NB4 (cell line): ENCODE data around the gene TNPO2.

Source experiments
- DNase-seq: peaks from one replicate; pipeline ENCODE4 v3.0.0; 2010; ENCODE audit warnings: low read depth
- H3K4me3 ChIP-seq: one replicate; pipeline ENCODE4 v1.5.1; 2011; ENCODE audit warnings: mild to moderate bottlenecking, low read depth, low read length, moderate library complexity
- CTCF ChIP-seq: IDR thresholded peaks from one replicate; pipeline ENCODE4 v1.5.1; 2012; ENCODE audit warnings: low read depth, low read length
- MYC ChIP-seq: IDR thresholded peaks from 2 replicates; pipeline ENCODE4 v1.6.1; 2011; ENCODE audit warnings: low read depth, low read length
- POLR2A ChIP-seq: IDR thresholded peaks from 2 replicates; pipeline ENCODE4 v1.6.1; 2011; ENCODE audit warnings: mild to moderate bottlenecking; ENCODE audit not compliant: insufficient read length; ENCODE audit errors: extremely low read depth
- TF ChIP-seq, protein P1 (sequence below): IDR thresholded peaks from 2 replicates; pipeline ENCODE4 v1.6.1; 2011; ENCODE audit warnings: low read depth, low read length

Gene TNPO2

DNA sequence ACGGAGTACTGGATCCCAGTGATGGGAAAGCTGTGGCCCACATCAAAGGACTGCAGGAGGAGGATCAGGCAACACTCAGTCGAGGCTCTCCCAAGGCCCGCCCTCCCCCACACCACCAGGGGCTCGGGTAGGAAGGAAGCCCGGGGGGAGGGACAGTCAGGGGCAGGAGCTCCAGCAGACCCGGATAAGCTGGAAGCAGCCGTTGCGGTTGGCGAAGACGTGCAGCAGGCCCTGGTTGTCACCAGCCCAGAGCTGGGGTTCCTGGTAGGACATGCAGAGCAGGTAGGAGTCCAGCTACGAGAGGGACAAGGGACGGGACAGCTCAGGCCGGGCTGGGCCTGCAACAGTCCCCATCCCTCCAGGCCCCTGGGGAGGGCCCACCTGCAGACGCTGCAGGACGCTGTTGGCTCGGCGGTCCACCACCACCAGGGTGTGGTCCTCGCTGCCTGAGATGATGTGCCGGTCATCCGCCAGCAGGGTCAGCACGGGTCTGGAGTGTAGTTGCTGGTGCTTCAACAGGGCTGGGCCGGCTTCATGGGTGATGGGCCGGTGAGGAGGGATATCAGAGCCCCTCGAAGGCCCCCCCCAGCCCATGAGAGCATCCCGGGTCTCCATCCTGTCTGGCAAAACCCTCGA, 34.0 kb downstream of the TNPO2 start:
- TF ChIP-seq POLR2A (no peak), MYC (no peak), CTCF (no peak)
- TF ChIP-seq, protein P1, sequence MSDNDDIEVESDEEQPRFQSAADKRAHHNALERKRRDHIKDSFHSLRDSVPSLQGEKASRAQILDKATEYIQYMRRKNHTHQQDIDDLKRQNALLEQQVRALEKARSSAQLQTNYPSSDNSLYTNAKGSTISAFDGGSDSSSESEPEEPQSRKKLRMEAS = no peak
- no peak overlapping the region for H3K4me3 ChIP-seq
- DNase-seq = no peak

GRCh38 chr19:12689012-12689411, 34.7 kb downstream of the TNPO2 start:
- DNase-seq = no peak
- no peak for TF ChIP-seq POLR2A
- TF ChIP-seq CTCF = no peak
- no peak for TF ChIP-seq MYC
- TF ChIP-seq, protein P1 = no peak
- H3K4me3 ChIP-seq = no peak overlapping the region

DNA sequence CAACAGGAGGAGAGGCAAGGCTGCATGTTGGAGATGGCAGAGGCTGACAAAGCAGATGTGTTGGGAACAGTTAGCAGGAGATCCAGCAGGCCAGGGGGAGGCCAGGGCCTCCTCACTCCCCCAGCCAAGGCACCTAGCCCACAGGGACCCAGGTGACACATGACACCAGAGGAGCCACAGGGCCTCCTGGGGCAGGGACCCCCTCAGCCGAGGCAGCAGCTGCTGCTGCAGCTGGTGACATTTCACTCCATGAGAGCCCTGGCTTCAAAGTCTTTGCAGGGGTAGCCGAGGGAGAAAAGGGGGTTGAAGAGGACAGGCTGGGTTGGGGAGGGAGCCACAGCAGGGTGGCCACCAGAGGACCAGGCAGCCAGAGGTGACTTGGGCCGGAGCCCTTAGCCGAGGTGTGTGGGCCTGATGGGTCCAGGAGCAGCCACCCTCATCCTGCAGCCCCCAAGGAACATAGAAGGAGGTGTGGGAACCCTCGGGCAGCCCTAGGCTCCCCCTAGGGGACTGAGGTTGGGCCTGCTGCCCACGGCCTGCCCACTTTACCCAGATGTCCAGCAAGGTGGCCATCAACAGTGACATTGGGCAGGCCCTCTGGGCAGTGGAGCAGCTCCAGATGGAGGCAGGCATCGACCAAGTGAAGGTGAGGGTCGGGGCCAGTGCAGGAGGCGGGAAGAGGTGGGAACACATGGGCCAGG, 36.1 kb downstream of the TNPO2 start, which contains the start of gene GNG14:
TSS of gene GNG14 (plus strand) at position 503 of the 701 bp plus-strand sequence. CDS start at position 554, 51 bp downstream.
- TF ChIP-seq MYC (no peak), POLR2A (no peak), CTCF (no peak)
- TF ChIP-seq, protein P1 = no peak
- no peak within 1 kb of the TSS for H3K4me3 ChIP-seq
- DNase-seq = no peak

DNA sequence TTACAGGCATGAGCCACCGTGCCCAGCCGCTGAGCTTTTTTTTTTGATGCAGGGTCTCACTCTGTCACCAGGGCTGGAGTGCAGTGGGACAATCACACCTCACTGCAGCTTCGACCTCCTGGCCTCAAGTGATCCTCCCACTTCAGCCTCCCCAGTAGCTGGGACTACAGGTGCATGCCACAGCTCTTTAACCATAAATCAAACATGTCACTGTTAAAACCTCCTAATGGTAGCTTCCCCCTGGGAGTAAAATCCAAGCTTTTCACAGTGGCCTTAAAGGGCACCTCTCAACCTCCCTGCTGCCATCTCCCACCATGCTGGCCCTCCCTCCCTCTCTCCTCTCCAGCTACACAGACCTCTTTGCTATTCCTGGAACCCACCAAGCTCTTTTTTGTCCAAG, 37.9 kb downstream of the TNPO2 start:
- TF ChIP-seq, protein P1 = no peak
- TF ChIP-seq CTCF = no peak
- TF ChIP-seq MYC = no peak
- no peak for TF ChIP-seq POLR2A
- no peak for DNase-seq
- H3K4me3 ChIP-seq = no peak overlapping the region

DNA sequence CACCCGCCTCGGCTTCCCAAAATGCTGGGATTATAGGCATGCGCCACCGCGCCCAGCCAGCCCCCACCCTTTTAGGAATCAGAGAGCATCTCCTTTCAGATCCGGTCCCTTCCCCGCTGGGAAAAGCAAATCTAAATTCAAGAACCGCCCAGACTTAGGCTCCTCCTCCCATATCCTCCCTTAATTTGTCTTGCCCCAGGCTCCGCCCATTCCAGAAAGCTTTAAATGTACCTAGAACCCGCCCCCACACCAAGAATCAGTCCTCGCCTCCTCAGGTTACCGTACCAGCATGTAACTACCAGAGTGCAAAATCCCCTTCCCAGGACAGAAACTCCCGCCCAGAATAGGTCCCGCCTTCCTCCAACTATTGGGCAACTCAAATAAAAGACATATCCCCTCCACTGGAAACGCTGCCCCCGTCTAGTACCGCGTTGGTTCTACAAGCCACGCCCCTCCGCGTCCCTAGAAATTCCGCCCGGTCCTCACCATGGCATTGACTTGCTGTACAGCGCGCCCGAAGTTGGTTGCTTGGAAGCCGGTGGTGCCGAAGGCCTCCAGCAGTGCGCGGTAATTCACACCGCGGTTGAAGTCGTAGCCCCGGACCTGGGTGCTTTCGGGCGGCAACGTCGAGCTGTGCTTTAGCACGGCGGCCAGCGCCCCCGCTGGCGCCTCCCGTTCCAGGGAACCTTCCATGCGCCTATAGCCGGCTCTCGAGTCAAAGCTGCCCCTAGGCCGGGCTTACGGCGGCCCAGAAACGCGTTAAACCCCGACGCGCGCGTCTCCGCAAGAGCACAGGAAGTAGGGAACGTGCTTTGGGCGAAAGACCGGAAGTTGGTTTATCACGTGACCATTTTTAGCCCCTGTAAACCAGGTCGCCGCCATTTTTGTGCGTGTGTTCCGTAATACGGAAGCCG, 42.4 kb downstream of the TNPO2 start, which contains the start of gene DHPS:
TSS of gene DHPS (minus strand) at position 807 of the 914 bp plus-strand sequence. CDS start at position 693, 114 bp downstream.
- TF ChIP-seq, protein P1 = peak; percentile 92
- no peak for TF ChIP-seq CTCF
- TF ChIP-seq MYC = peak; percentile 90
- TF ChIP-seq POLR2A = peak; percentile 70
- peak; percentile 98 for DNase-seq
- peak within 1 kb of the TSS; percentile 85 for H3K4me3 ChIP-seq
